Uterus (tissue), 2 donors: Measurements from ENCODE around the gene CARD9.

Experiments used
- CTCF ChIP-seq, 4 experiments: fragments of 200-600 bp in 2 of 4; fragments of 450-650 bp in 2 of 4; sonication (generic) in 2 of 4; IDR thresholded peaks; one replicate each; pipeline ENCODE4 v1.5.1; 2016 to 2019; ENCODE audit warnings: antibody characterized with exemption in 4 of 4, mild to moderate bottlenecking in 2 of 4, moderate library complexity in 1 of 4
- POLR2A ChIP-seq, 2 donors: fragments of 450-650 bp; IDR thresholded peaks; one replicate each; pipeline ENCODE4 v1.6.1; 2016; ENCODE audit warnings: antibody characterized with exemption in 2 of 2, mild to moderate bottlenecking in 1 of 2, moderate library complexity in 1 of 2

DNA sequence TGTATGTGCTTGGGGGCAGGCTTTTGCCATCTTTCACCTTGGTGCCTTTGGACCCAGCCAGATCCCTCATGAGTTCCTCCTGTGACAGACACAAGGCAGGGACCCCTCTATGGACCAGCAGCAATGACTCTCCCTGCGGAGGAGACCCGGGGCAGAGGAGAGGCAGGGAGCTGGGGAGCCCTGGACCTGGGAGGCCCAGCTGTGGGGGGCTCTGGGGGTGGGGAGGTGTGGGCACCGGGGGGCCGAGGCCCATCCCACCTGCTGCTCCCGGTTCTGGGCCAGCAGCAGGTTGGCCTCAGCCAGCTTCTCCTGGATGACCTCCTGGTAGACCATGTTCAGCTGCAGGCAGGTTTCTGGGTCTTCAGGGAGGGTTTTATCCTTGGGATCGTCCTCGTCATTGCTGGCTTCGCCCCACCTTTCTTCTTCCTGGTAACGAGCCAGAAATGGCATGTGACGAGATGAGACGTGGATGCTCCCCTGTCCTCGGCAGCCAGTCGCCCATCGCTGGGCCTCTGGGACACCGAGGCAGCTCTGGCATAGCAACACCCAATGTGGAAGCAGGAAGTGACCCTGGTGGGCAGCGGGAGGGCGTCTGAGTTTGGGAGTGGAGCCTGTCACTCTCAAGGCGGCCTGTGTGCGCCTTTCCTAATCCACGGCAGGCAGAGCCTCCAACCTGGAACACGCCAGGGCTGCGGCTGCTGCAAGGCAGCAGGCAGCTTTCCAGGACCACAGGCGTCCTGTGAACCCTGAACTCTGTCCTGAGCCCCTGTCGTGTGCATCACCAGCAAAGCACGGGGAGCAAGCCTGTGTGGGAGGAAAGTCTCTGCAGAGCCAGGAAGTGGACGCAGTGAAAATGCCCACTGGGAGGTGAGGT lies 22.1 kb upstream of the CARD9 start:
- TF ChIP-seq POLR2A (IDR thresholded peaks at IDR 0.05) = no peak
- TF ChIP-seq CTCF (IDR thresholded peaks at IDR 0.05) = no peak
